Gastrocnemius medialis (tissue), 4 donors: ENCODE measurements around the gene ATP10A. TPM values are rescaled to one million over a fixed set of nuclear protein-coding genes. Genes with fewer than 3 reads are reported as not detected.
"Not testable (repeated sequence)": the region's sequence is repeated elsewhere in the genome, so short reads cannot be mapped to it uniquely, and the experiment has no call there.

Experiments used
- ATAC-seq, 2 donors: fragments of 150-250 bp; one replicate each; pipeline ENCODE4 v1.9.1; 2016
- DNase-seq, 2 donors: peaks; one replicate each; pipeline ENCODE4 v3.0.0-alpha.2; 2019
- H3K27ac ChIP-seq, 4 donors: fragments of 200-600 bp; sonication (generic); 1 replicate in 1 of 4; 2 replicates in 3 of 4; pipeline ENCODE4 v1.5.1; 2016 to 2018; ENCODE audit warnings: mild to moderate bottlenecking in 2 of 4, moderate library complexity in 1 of 4
- H3K27me3 ChIP-seq, 3 donors: fragments of 200-600 bp; sonication (generic) in 2 of 3; 1 replicate in 1 of 3; 2 replicates in 2 of 3; pipeline versions ENCODE4 v1.5.1 to v1.6.0; 2016 to 2019; ENCODE audit warnings: mild to moderate bottlenecking in 1 of 3, moderate library complexity in 1 of 3
- H3K36me3 ChIP-seq, 2 donors: fragments of 200-600 bp; sonication (generic) in 1 of 2; one replicate each; pipeline ENCODE4 v1.5.1; 2017 to 2018
- H3K4me1 ChIP-seq, 2 donors: fragments of 200-600 bp; sonication (generic) in 1 of 2; one replicate each; pipeline ENCODE4 v1.5.1; 2016 to 2017; ENCODE audit warnings: mild to moderate bottlenecking in 2 of 2
- H3K4me3 ChIP-seq, 4 donors: fragments of 200-600 bp; sonication (generic) in 3 of 4; 1 replicate in 1 of 4; 2 replicates in 3 of 4; pipeline ENCODE4 v1.5.1; 2016 to 2019; ENCODE audit warnings: mild to moderate bottlenecking in 2 of 4
- H3K9me3 ChIP-seq, 3 donors: fragments of 200-600 bp; sonication (generic) in 2 of 3; 1 replicate in 1 of 3; 2 replicates in 2 of 3; pipeline ENCODE4 v1.5.1; 2016 to 2019
- CTCF ChIP-seq, 5 experiments: fragments of 450-650 bp in 3 of 5; fragments of 200-600 bp in 2 of 5; sonication (generic) in 2 of 5; IDR thresholded peaks in 4 of 5; conservative IDR thresholded peaks in 1 of 5; 1 replicate in 4 of 5; 2 replicates in 1 of 5; pipeline ENCODE4 v1.5.1; 2016 to 2019; ENCODE audit warnings: antibody characterized with exemption in 5 of 5, mild to moderate bottlenecking in 3 of 5, moderate library complexity in 3 of 5
- POLR2A ChIP-seq, 2 donors: fragments of 450-650 bp; IDR thresholded peaks; one replicate each; pipeline ENCODE4 v1.6.1; 2017; ENCODE audit warnings: antibody characterized with exemption in 2 of 2, mild to moderate bottlenecking in 2 of 2, moderate library complexity in 2 of 2
- in situ Hi-C, 4 donors: fragments of 200-750 bp; cut with MboI; loops; one replicate each; pipeline versions ENCODE4 v1.15.0 to v1.8.0; 2017; ENCODE audit warnings: low sequenced_read_pairs in 4 of 4
- intact Hi-C: fragments of 100-400 bp; cut with DNase I; formaldehyde crosslinking; loops from one replicate; pipeline ENCODE4 v1.15.1; 2023; ENCODE audit warnings: low total_unique reads
- total RNA-seq, 4 donors: library from RNA; depleted of rRNA; stranded (reverse); fragments of >200 nt; gene quantifications; one replicate each; pipeline versions ENCODE4 v1.1.0 to v1.2.3, GENCODE V29; 2016

Gene ATP10A
- total RNA-seq, 4 donors from 2014 or later = 0.36 to 0.56 (median 0.47) TPM

GRCh38 chr15:25858952-25859760, 4.0 kb downstream of the ATP10A start:
- intact Hi-C loops = no loop called here
- Histone ChIP-seq H3K4me3 (no peak overlapping the region), H3K27me3 (peaks cover 0 to 19% (median 15%) of the 10 kb centered on the region in 3 donors), H3K4me1 (peaks cover 7 to 9% of the 10 kb centered on the region in 2 donors), H3K27ac (no peak overlapping the region), H3K9me3 (no peaks in the 10 kb centered on the region), H3K36me3 (no peaks in the 10 kb centered on the region)
- in situ Hi-C loops = no loop called here
- DNase-seq = no peak
- ATAC-seq = no peak
- TF ChIP-seq POLR2A (IDR thresholded peaks at IDR 0.05) (no peak), CTCF (IDR thresholded peaks at IDR 0.05 in 4 of 5, conservative IDR thresholded peaks at IDR 0.05 in 1 of 5) (no peak)

GRCh38 chr15:25856059-25856458, 7.1 kb downstream of the ATP10A start:
- H3K36me3 ChIP-seq, H3K9me3 ChIP-seq, DNase-seq, intact Hi-C loops, H3K27ac ChIP-seq, ATAC-seq, H3K27me3 ChIP-seq, in situ Hi-C loops, H3K4me1 ChIP-seq, H3K4me3 ChIP-seq: not testable (repeated sequence)

- Histone ChIP-seq H3K27me3 (peaks cover 0 to 2% (median 0%) of the 10 kb centered on the region in 3 donors), H3K4me3 (no peak overlapping the region), H3K36me3 (no peaks in the 10 kb centered on the region), H3K9me3 (no peaks in the 10 kb centered on the region), H3K27ac (no peak overlapping the region), H3K4me1 (peaks cover 0 to 14% of the 10 kb centered on the region in 2 donors)
- DNase-seq = no peak
- intact Hi-C loops = no loop called here
- no peak for TF ChIP-seq POLR2A (IDR thresholded peaks at IDR 0.05)
- TF ChIP-seq CTCF (IDR thresholded peaks at IDR 0.05 in 4 of 5, conservative IDR thresholded peaks at IDR 0.05 in 1 of 5) = no peak
- in situ Hi-C loops = no loop called here
- no peak for ATAC-seq
Observed at GRCh38 chr15:25852661-25853524, 10.2 kb downstream of the ATP10A start.

GRCh38 chr15:25852027-25852426, 11.1 kb downstream of the ATP10A start:
- peaks cover 0 to 14% of the 10 kb centered on the region in 2 donors for H3K4me1 ChIP-seq
- no peak for ATAC-seq
- no peaks in the 10 kb centered on the region for H3K9me3 ChIP-seq
- H3K27ac ChIP-seq = no peak overlapping the region
- TF ChIP-seq POLR2A (IDR thresholded peaks at IDR 0.05) (no peak), CTCF (IDR thresholded peaks at IDR 0.05 in 4 of 5, conservative IDR thresholded peaks at IDR 0.05 in 1 of 5) (no peak)
- in situ Hi-C loops (no loop called here), intact Hi-C loops (no loop called here)
- no peaks in the 10 kb centered on the region for H3K36me3 ChIP-seq
- no peak overlapping the region for H3K4me3 ChIP-seq
- H3K27me3 ChIP-seq = peaks cover 0 to 2% (median 0%) of the 10 kb centered on the region in 3 donors
- no peak for DNase-seq
